PFSK-1 (cell line): ENCODE measurements around the gene PRRT4.

Experiments used
- REST ChIP-seq, 2 experiments: IDR thresholded peaks; 2 replicates each; pipeline versions ENCODE4 v1.6.1 to v1.8.0; 2011 to 2012; ENCODE audit warnings: low read depth in 2 of 2, low read length in 2 of 2, control low read depth in 1 of 2, inconsistent platforms in 1 of 2, mild to moderate bottlenecking in 1 of 2, moderate library complexity in 1 of 2; ENCODE audit not compliant: insufficient read depth in 1 of 2
- SIN3A ChIP-seq: IDR thresholded peaks from 2 replicates; pipeline ENCODE4 v1.6.1; 2012; ENCODE audit warnings: mild to moderate bottlenecking, low read length, moderate library complexity, borderline replicate concordance; ENCODE audit not compliant: insufficient read depth
- TAF1 ChIP-seq: IDR thresholded peaks from 2 replicates; pipeline ENCODE4 v1.6.1; 2012; ENCODE audit warnings: low read length, control low read depth, borderline replicate concordance; ENCODE audit not compliant: insufficient read depth

- no peak for TF ChIP-seq SIN3A
- TF ChIP-seq TAF1 = no peak
- no peak for TF ChIP-seq REST (IDR thresholded peaks at IDR 0.05; ENCODE audit: insufficient read depth in 1 of 2, low read depth in 2 of 2, low read length in 2 of 2)
These were observed 42.2 kb upstream of the PRRT4 start for GRCh38 chr7:128403676-128404075.
